Measurements from ENCODE around the gene IL4I1.

GRCh38 chr19:49856574-49857021 is 40.1 kb downstream of the IL4I1 start:
- TF ChIP-seq CTCF (conservative IDR thresholded peaks at IDR 0.05; ENCODE audit: low read length): no peak
- TF ChIP-seq EZH2phosphoT487 (IDR thresholded peaks at IDR 0.05; ENCODE audit: borderline replicate concordance): no peak
